SK-N-SH treated with all-trans-retinoic acid at 6 μM for 48 hours (cell line): Measurements from ENCODE around the gene MYO15A.

ENCODE experiments used
- ATAC-seq: fragments of 200-7000 bp; cut with Tn5 transposase; 3 replicates; pipeline ENCODE4 v1.9.1; 2020; ENCODE audit warnings: mild to moderate bottlenecking, moderate library complexity
- ARNTL ChIP-seq: fragments of 450-650 bp; formaldehyde crosslinking; IDR thresholded peaks from 2 replicates; pipeline ENCODE4 v1.5.0; 2020; ENCODE audit warnings: low read depth, mild to moderate bottlenecking, moderate library complexity, borderline replicate concordance
- BACH2 ChIP-seq: fragments of 250-450 bp; sonication (Bioruptor Pico); IDR thresholded peaks from 2 replicates; pipeline ENCODE4 v1.9.0; 2021; ENCODE audit warnings: mild to moderate bottlenecking, borderline replicate concordance
- CSDC2 ChIP-seq: fragments of 250-450 bp; sonication (Bioruptor Pico); IDR thresholded peaks from 2 replicates; pipeline ENCODE4 v1.5.0; 2020; ENCODE audit warnings: mild to moderate bottlenecking, moderate library complexity
- ESRRG ChIP-seq: fragments of 250-450 bp; sonication (Bioruptor Pico); IDR thresholded peaks from 2 replicates; pipeline ENCODE4 v1.6.1; 2021; ENCODE audit warnings: mild to moderate bottlenecking
- OSR1 ChIP-seq: fragments of 250-450 bp; sonication (Bioruptor Pico); IDR thresholded peaks from 2 replicates; pipeline ENCODE4 v1.8.0; 2022; ENCODE audit warnings: moderate library complexity, mild to moderate bottlenecking, inconsistent platforms
- PPARA ChIP-seq: fragments of 250-450 bp; sonication (Bioruptor Pico); IDR thresholded peaks from 2 replicates; pipeline ENCODE4 v1.5.0; 2020; ENCODE audit warnings: mild to moderate bottlenecking, borderline replicate concordance
- RARB ChIP-seq: fragments of 250-450 bp; sonication (Bioruptor Pico); IDR thresholded peaks from 2 replicates; pipeline ENCODE4 v1.8.0; 2021; ENCODE audit warnings: mild to moderate bottlenecking, moderate library complexity
- TOX ChIP-seq: fragments of 250-450 bp; sonication (Bioruptor Pico); IDR thresholded peaks from 2 replicates; pipeline ENCODE4 v1.8.0; 2021; ENCODE audit warnings: mild to moderate bottlenecking, moderate library complexity, borderline replicate concordance
- ZC3H10 ChIP-seq: fragments of 250-450 bp; sonication (Bioruptor Pico); IDR thresholded peaks from 2 replicates; pipeline ENCODE4 v1.5.1; 2021; ENCODE audit warnings: mild to moderate bottlenecking, moderate library complexity
- ZFP3 ChIP-seq: fragments of 250-450 bp; sonication (Bioruptor Pico); IDR thresholded peaks from 2 replicates; pipeline ENCODE4 v1.5.0; 2020; ENCODE audit warnings: mild to moderate bottlenecking, moderate library complexity
- ZFP30 ChIP-seq: fragments of 450-650 bp; formaldehyde crosslinking; IDR thresholded peaks from 2 replicates; pipeline ENCODE4 v1.5.0; 2022; ENCODE audit warnings: mild to moderate bottlenecking, moderate library complexity
- ZNF565 ChIP-seq: fragments of 450-650 bp; formaldehyde crosslinking; conservative IDR thresholded peaks from 2 replicates; pipeline ENCODE4 v1.5.0; 2020; ENCODE audit warnings: low read depth, mild to moderate bottlenecking, moderate library complexity
- ZNF70 ChIP-seq: fragments of 450-650 bp; formaldehyde crosslinking; IDR thresholded peaks from 2 replicates; pipeline ENCODE4 v1.5.0; 2020; ENCODE audit warnings: mild to moderate bottlenecking, moderate library complexity
- ZNF8 ChIP-seq: fragments of 450-650 bp; formaldehyde crosslinking; IDR thresholded peaks from 2 replicates; pipeline ENCODE4 v1.5.0; 2020; ENCODE audit warnings: mild to moderate bottlenecking, moderate library complexity
- TF ChIP-seq, protein P1 (sequence below): fragments of 250-450 bp; sonication (Bioruptor Pico); IDR thresholded peaks from 2 replicates; pipeline ENCODE4 v1.8.0; 2021; ENCODE audit warnings: low read depth, mild to moderate bottlenecking, moderate library complexity, borderline replicate concordance
- TF ChIP-seq, protein P2 (sequence below): fragments of 250-450 bp; sonication (Bioruptor Pico); IDR thresholded peaks from 2 replicates; pipeline ENCODE4 v1.5.1; 2020; ENCODE audit warnings: low read depth, mild to moderate bottlenecking, moderate library complexity
- TF ChIP-seq, protein P3 (sequence below): fragments of 250-450 bp; sonication (Bioruptor Pico); IDR thresholded peaks from 2 replicates; pipeline ENCODE4 v1.8.0; 2020; ENCODE audit warnings: mild to moderate bottlenecking, moderate library complexity, borderline replicate concordance
- TF ChIP-seq, protein P4 (sequence below): fragments of 250-450 bp; sonication (Bioruptor Pico); IDR thresholded peaks from 2 replicates; pipeline ENCODE4 v1.5.0; 2020; ENCODE audit warnings: mild to moderate bottlenecking, moderate library complexity

The MYO15A gene

DNA sequence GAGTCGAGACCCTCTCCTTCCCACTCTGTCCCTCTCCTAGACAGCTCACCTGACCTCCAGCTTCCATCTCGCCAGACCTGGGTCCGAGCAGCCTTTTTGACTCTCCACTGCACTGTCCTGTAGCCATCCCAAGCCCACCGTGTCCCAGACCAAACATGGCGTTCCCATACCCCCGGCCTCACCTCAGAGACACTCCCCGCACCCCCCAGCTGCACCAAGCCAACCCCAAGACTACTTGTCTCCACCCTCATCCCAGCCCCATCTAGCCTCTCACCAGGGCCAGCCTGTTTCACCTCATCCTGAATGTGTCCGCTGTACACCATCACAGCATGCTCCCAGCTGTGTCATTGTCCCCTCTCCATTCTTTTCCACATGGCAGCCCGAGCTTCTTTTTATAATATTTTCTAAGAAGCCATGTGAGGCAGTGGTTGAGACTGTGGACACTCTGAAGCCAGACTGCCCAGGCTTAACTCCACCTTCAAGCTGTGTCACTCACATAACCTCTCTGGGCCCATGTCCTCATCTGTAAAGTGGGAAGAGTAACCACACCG is 1.5 kb downstream of the MYO15A start:
- no peak for ATAC-seq
- TF ChIP-seq OSR1 (CRISPR knock-in tag) (no peak), RARB (CRISPR knock-in tag) (no peak)
- TF ChIP-seq, protein P1, sequence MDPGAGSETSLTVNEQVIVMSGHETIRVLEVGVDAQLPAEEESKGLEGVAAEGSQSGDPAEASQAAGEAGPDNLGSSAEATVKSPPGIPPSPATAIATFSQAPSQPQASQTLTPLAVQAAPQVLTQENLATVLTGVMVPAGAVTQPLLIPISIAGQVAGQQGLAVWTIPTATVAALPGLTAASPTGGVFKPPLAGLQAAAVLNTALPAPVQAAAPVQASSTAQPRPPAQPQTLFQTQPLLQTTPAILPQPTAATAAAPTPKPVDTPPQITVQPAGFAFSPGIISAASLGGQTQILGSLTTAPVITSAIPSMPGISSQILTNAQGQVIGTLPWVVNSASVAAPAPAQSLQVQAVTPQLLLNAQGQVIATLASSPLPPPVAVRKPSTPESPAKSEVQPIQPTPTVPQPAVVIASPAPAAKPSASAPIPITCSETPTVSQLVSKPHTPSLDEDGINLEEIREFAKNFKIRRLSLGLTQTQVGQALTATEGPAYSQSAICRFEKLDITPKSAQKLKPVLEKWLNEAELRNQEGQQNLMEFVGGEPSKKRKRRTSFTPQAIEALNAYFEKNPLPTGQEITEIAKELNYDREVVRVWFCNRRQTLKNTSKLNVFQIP (CRISPR knock-in tag) = no peak
- TF ChIP-seq, all 23 proteins: peak for 0

DNA sequence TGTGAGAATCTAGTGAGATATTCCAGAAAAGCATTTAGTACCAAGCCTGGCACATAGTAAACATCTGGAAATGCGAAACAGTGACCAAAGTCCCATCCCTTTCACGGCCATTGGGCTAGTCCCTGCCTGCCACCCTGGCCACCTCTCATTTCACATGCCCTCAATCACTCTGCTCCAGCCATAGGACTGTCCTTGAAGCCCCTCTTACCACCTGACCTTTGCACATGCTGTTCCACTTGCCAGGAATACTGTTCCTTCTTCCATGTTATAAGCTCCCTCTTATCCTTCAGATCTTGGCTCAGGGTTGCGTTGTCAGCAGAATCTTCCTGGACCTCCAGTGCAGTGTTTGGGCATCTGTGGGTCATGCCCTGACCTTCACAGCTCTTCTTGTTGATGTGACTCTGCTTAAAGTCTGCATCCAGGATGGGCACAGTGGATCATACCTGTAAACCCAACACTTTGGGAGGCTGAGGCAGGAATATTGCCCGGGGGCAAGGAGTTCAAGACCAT is 2.1 kb downstream of the MYO15A start:
- ATAC-seq = no peak
- no peak for TF ChIP-seq ZNF8 (CRISPR knock-in tag)
- TF ChIP-seq ESRRG (CRISPR knock-in tag) = no peak
- TF ChIP-seq CSDC2 (CRISPR knock-in tag) = no peak
- no peak for TF ChIP-seq TOX (CRISPR knock-in tag)
- TF ChIP-seq, protein P2, sequence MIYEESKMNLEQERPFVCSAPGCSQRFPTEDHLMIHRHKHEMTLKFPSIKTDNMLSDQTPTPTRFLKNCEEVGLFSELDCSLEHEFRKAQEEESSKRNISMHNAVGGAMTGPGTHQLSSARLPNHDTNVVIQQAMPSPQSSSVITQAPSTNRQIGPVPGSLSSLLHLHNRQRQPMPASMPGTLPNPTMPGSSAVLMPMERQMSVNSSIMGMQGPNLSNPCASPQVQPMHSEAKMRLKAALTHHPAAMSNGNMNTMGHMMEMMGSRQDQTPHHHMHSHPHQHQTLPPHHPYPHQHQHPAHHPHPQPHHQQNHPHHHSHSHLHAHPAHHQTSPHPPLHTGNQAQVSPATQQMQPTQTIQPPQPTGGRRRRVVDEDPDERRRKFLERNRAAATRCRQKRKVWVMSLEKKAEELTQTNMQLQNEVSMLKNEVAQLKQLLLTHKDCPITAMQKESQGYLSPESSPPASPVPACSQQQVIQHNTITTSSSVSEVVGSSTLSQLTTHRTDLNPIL (CRISPR knock-in tag) = no peak
- no peak for TF ChIP-seq ARNTL (CRISPR knock-in tag)
- TF ChIP-seq ZC3H10 (CRISPR knock-in tag) = no peak
- TF ChIP-seq ZFP30 (CRISPR knock-in tag) = no peak
- TF ChIP-seq ZFP3 (CRISPR knock-in tag) = no peak
- no peak for TF ChIP-seq RARB (CRISPR knock-in tag)
- TF ChIP-seq ZNF70 (CRISPR knock-in tag) = no peak
- TF ChIP-seq, protein P1 (CRISPR knock-in tag) = no peak
- TF ChIP-seq, protein P3, sequence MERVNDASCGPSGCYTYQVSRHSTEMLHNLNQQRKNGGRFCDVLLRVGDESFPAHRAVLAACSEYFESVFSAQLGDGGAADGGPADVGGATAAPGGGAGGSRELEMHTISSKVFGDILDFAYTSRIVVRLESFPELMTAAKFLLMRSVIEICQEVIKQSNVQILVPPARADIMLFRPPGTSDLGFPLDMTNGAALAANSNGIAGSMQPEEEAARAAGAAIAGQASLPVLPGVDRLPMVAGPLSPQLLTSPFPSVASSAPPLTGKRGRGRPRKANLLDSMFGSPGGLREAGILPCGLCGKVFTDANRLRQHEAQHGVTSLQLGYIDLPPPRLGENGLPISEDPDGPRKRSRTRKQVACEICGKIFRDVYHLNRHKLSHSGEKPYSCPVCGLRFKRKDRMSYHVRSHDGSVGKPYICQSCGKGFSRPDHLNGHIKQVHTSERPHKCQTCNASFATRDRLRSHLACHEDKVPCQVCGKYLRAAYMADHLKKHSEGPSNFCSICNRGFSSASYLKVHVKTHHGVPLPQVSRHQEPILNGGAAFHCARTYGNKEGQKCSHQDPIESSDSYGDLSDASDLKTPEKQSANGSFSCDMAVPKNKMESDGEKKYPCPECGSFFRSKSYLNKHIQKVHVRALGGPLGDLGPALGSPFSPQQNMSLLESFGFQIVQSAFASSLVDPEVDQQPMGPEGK (CRISPR knock-in tag) = no peak
- TF ChIP-seq PPARA = no peak
- TF ChIP-seq, all 23 proteins: peak for 0

DNA sequence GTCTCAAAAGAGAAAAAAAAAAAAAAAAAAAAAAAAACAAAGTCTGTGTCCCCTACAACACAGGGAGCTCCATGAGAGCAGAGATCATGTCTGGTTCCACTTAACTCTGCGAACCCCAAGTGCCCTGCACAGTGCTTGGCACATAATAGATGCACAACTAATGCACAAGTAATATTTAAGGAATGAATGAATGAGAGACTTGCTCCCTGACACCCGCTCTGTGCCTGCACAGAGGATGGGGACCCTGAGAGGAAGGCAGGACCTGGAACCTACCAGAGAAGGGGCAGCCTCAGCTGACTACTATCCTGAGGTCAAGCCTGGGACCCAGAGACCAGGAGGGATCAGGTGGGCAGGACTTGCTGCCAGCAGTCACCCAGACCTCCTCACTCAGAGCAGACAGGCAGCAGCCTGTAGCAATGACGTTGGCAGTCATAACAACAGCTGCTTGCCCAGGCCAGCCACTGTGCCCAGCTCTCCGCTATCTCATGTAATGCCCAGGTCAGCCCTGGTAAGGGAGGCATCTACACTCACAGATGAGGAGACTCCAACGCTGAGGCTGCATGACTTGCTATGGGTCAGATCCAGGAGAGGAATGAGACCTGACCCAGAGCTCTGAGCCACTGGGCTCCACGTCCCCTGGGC is 2.9 kb downstream of the MYO15A start:
- TF ChIP-seq, protein P4, sequence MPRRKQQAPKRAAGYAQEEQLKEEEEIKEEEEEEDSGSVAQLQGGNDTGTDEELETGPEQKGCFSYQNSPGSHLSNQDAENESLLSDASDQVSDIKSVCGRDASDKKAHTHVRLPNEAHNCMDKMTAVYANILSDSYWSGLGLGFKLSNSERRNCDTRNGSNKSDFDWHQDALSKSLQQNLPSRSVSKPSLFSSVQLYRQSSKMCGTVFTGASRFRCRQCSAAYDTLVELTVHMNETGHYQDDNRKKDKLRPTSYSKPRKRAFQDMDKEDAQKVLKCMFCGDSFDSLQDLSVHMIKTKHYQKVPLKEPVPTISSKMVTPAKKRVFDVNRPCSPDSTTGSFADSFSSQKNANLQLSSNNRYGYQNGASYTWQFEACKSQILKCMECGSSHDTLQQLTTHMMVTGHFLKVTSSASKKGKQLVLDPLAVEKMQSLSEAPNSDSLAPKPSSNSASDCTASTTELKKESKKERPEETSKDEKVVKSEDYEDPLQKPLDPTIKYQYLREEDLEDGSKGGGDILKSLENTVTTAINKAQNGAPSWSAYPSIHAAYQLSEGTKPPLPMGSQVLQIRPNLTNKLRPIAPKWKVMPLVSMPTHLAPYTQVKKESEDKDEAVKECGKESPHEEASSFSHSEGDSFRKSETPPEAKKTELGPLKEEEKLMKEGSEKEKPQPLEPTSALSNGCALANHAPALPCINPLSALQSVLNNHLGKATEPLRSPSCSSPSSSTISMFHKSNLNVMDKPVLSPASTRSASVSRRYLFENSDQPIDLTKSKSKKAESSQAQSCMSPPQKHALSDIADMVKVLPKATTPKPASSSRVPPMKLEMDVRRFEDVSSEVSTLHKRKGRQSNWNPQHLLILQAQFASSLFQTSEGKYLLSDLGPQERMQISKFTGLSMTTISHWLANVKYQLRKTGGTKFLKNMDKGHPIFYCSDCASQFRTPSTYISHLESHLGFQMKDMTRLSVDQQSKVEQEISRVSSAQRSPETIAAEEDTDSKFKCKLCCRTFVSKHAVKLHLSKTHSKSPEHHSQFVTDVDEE (CRISPR knock-in tag) = no peak
- TF ChIP-seq BACH2 (CRISPR knock-in tag) = no peak
- no peak for TF ChIP-seq ZNF8 (CRISPR knock-in tag)
- TF ChIP-seq TOX (CRISPR knock-in tag) = no peak
- TF ChIP-seq ZNF565 = no peak
- ATAC-seq = peak; percentile 6; the same call in 2 of the 3 replicates

DNA sequence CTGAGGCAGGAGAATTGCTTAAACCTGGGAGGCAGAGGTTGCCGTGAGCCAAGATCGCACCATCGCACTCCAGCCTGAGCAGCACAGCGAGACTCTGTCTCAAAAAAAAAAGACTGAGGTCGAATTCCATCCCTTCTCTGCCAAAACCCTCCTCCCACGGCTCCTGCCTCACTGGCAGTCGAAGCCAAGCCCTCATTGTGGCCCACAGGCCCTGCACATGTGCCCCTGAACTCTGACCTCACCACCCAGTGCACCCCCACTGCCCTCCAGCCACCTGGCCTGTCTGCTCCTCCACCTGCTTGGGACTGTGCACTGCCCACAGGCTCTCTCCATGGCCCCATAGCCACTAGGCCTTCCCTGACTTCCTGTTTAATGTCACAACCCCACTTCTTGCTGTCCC is 7.0 kb downstream of the MYO15A start:
- no peak for ATAC-seq
- no peak for TF ChIP-seq OSR1 (CRISPR knock-in tag)
- TF ChIP-seq, protein P3 (CRISPR knock-in tag) = no peak
- no peak for TF ChIP-seq ZFP30 (CRISPR knock-in tag)
- no peak for TF ChIP-seq ZFP3 (CRISPR knock-in tag)
